GM19193 (cell line): Measurements from ENCODE around the gene OVCH2.

ENCODE experiments used
- POLR2A ChIP-seq: IDR thresholded peaks from 4 replicates; pipeline ENCODE4 v1.6.1; 2011; ENCODE audit not compliant: insufficient read depth, insufficient read length; ENCODE audit errors: extremely low read depth

OVCH2 gene

GRCh38 chr11:7673724-7674434 is 32.4 kb downstream of the OVCH2 start:
- TF ChIP-seq POLR2A: peak; percentile 45

DNA sequence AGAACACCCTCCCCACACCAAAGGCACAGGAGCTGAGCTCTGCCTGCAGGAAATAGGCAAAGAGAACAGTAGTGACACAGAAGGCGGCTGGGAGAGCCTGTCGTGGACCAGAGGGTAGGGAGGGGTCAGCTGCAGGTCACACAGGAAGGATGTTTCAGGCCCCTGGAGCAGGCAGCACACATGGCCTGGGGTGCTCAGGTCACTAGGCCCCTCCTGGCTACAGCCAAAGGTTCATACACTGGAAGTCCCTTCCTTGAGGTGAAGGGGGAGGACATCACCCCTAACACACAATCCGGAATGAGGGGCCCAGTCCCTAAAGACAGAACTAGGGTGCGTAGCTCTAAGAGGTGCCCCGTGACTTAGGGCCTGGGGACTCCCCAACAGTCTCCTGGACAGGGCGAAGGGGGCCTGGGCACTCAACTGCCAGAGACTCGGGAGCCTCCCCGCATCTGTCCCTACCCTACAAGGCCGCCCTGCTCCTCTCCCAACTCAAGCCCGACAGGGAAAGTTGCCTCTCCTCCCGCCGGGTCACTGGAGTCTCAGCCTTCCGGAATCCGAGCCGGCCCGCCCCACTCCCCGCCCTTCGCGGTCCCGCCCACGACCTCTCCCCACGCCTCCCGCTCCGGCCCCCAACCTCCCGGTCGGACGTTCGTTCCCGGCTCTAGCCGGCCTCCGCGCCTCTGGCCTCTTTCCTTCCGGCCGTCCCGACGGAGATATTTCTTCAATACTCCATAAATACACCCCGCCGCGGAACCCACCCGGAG is 33.1 kb downstream of the OVCH2 start, which contains the start of gene CYB5R2:
Gene CYB5R2 (minus strand): TSS at position 541 of the 764 bp plus-strand sequence. CDS start 675 bp downstream, outside the sequence.
- TF ChIP-seq POLR2A: peak; percentile 35

DNA sequence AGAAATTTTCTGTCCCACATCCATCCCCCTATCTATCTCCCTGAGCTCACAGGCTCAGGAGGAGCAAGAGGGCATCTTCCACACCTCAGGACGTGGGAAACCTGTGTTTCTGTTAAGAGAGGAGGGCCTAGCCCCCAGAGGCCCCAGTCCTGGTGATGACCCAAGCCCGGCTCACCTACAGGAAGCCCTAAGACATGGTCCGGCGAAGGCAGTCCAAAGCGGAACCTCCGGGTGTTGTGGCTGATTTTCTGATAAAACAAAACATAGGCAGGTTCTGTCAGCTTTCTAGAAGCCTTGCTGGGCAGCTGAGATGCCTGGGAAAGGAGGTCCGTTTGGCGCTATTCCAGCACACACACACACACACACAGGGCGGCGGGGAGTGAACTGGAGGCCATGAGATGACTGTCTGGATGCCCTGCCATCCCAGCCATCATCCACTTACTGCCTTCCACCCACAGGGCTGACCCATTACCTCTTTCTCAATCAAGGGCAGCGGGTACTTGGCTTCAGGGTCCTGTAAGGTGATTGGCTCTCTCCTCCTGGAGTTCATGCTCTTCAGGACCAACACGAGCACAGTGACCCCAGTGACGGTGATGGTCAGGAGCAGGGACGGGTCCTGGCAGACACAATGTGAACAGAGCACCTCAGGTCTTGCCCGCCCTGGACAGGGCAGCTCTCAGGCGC is 33.9 kb downstream of the OVCH2 start:
- no peak for TF ChIP-seq POLR2A

DNA sequence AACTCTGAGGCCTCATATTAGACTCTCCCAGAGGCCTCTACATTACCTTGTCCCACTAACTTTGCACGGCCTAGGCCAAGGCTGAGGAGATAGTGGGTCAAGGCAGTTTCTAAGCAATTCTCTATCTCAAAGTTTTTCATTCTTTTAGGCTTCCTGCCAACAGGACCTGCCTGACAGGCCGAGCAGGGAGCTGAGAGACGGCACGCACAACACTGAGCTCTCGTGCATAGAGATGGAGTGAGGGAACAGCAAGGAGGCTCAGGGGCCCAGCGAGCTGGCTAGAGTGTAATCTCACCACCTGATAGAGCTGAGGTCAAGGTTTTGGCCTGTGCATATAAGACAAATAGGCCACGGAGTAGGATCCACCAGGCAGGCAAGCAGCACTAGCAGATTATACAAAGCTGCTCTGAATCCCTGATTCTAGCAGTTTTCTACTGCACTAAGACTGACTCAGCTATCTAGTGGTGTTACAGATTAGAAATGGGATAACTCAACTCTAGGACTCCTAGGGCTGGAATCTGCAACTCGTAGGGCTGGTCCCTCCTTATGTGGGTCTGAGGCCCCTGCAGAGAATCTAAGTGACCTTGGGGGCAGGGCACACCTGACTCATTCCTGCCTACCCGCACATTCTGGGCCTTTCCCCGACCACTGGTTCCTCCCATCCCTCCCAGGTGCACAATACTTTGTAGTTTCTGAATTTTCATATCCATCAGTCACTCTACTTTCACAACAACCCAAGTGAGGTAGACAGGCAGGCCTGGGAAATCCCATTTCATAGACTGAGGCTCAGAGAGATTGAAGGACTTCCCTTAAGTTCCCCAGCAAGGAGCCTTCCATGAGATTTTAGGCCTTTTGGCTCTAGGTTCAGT is 34.7 kb downstream of the OVCH2 start:
- TF ChIP-seq POLR2A: no peak

DNA sequence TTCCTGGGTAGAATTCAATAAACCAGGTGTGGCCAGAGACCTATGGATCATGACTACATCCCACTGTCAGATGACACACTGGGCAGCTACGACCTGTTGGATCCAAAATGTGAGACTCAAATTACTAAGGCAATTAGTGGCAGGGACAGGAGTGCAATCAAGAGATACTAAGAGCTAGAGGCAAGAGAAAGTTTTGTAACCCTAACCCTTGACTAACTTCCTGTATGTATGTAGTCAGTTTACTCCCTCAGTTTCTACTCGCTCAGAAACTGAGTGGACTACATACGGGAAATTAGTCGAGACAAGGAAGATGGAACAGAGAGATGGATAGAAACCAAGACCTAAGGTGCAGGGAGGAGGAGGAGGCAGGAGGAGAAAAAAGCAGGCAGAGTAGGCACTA is 35.6 kb downstream of the OVCH2 start:
- TF ChIP-seq POLR2A: no peak

DNA sequence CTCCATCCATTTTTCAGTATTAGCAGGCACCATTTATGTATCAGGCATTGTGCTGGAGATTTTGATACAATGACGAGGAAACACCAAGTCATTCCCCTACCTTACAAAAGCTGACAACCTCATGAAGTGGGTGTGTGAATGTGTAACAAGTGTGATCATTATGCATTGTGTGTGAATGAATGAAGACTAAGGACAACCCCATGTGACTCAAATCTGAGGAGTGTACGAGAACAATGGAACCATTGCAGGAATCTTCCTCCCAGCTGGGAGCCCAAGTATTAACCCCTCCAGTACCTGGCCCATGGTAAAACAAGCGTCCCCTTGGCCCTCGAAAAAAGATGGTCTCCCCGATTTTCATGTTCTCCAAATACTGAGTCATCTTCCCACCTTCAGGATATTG is 37.4 kb downstream of the OVCH2 start:
- no peak for TF ChIP-seq POLR2A

DNA sequence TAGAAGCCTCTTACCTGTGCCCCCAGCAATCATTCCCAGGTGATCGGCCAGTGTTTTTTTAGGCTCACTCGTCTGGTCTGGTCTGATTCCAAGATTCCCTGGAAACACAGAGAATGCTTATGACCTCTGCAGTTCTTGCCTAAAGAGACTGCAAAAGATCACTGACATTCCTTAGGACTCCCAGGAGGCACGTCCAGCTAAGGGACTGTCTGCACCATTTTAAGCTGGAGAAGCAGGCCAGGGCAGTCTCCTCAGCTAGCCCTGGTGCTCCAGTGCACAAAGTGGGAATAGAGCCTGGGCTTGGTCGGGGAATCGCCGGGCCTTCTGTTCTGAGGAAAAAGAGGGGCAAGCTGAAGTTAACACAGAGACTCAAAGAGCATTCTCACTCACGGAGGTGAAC is 37.8 kb downstream of the OVCH2 start:
- TF ChIP-seq POLR2A: no peak

DNA sequence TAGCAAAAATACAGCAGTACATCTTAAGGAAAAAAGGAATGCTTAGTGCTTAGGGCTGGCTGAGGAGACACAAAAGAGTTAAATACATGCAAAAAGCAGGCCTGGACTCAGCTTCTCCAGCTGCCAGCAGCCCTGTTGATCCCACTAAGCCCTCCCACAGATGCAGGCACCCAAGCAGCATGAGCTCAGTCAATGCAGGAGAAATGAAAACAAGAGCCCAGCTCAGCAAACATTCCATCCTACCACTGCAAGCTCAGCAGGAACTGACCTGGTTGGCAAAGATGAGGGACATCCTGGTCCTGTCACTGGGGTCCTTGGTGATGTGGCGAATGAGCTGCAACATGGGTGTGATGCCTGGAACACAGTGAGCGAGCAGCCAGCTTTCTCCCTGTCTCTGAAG is 38.8 kb downstream of the OVCH2 start:
- TF ChIP-seq POLR2A: no peak

- no peak for TF ChIP-seq POLR2A
These were observed 39.9 kb downstream of the OVCH2 start for GRCh38 chr11:7666292-7666866.

DNA sequence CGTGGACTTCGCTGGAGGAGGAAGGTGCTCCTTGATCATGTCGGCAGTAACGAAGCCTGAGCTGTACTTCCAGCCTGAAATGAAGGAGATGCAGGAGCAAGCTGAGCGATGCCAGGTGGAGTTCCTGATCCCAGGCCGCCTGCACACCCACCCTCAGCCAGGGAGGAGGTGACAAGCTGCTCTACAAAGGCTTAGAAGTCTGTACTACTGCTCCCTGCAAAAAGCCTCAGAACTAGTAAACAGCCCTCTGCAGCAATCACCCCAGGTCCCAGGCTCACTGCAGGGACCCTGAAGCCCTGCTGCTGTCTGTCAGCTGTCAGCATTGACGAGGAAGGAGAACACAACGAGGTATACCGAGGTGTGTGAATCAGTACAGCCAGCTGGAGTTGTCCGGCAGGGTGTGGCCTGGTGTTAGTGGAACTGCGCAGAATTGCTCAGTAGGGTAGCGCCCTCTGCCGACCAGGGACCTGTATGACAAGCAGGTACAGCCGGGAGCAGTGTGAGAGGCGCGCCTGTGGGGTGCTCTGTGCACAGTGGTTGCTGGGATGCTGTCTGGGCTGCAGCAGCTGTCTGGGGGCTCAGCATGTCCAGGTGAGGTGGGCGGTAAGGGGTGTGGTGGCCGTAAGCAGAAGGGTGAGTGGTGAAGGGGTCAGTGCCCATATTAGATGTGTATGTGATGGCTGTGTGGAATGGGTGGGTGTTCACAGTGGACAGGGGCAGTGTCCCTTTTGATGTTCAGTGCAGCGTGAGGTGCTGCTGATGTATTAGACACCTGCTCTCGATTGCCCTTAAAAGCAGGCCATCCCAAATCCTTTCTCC is 40.6 kb downstream of the OVCH2 start:
- TF ChIP-seq POLR2A: peak; percentile 38

GRCh38 chr11:7664867-7665266 is 41.4 kb downstream of the OVCH2 start:
- no peak for TF ChIP-seq POLR2A

- TF ChIP-seq POLR2A: no peak
These were observed 48.8 kb downstream of the OVCH2 start for GRCh38 chr11:7657306-7658025.

GRCh38 chr11:7656704-7657103 is 49.6 kb downstream of the OVCH2 start:
- TF ChIP-seq POLR2A: no peak
